GM21576 (cell line): ENCODE measurements around the gene ARHGAP10.

Experiments used
- ATAC-seq: cut with Tn5 transposase; IDR thresholded peaks from one replicate; pipeline ENCODE4 v1.9.1; 2021; ENCODE audit warnings: mild to moderate bottlenecking, moderate library complexity; ENCODE audit not compliant: unreplicated experiment

Gene ARHGAP10

GRCh38 chr4:147824316-147824715, 92.4 kb downstream of the ARHGAP10 start:
- ATAC-seq = no peak

- ATAC-seq = no peak
These were observed 93.0 kb downstream of the ARHGAP10 start for GRCh38 chr4:147824884-147825283.

- no peak for ATAC-seq
These were observed 93.8 kb downstream of the ARHGAP10 start for GRCh38 chr4:147825451-147826287.

GRCh38 chr4:147826288-147826646, 94.4 kb downstream of the ARHGAP10 start:
- no peak for ATAC-seq

GRCh38 chr4:147828331-147828905, 96.5 kb downstream of the ARHGAP10 start:
- no peak for ATAC-seq

GRCh38 chr4:147829401-147830101, 97.7 kb downstream of the ARHGAP10 start:
- ATAC-seq = no peak

- ATAC-seq = no peak
These were observed 98.2 kb downstream of the ARHGAP10 start for GRCh38 chr4:147830102-147830463.

- no peak for ATAC-seq
These were observed 99.1 kb downstream of the ARHGAP10 start for GRCh38 chr4:147830987-147831386.

- ATAC-seq = no peak
These were observed 99.8 kb downstream of the ARHGAP10 start for GRCh38 chr4:147831551-147832171.

GRCh38 chr4:147833254-147833653, 101.4 kb downstream of the ARHGAP10 start:
- no peak for ATAC-seq

GRCh38 chr4:147833741-147834140, 101.9 kb downstream of the ARHGAP10 start:
- ATAC-seq = no peak

- no peak for ATAC-seq
These were observed 102.6 kb downstream of the ARHGAP10 start for GRCh38 chr4:147834480-147834879.

- no peak for ATAC-seq
These were observed 104.9 kb downstream of the ARHGAP10 start for GRCh38 chr4:147836807-147837206.

- ATAC-seq = no peak
These were observed 105.5 kb downstream of the ARHGAP10 start for GRCh38 chr4:147837435-147837834.

- ATAC-seq = no peak
These were observed 106.0 kb downstream of the ARHGAP10 start for GRCh38 chr4:147837854-147838253.

GRCh38 chr4:147839200-147839599, 107.3 kb downstream of the ARHGAP10 start:
- no peak for ATAC-seq

- ATAC-seq = no peak
These were observed 107.8 kb downstream of the ARHGAP10 start for GRCh38 chr4:147839663-147840062.

GRCh38 chr4:147840838-147841738, 109.2 kb downstream of the ARHGAP10 start:
- ATAC-seq = peak; percentile 60

- no peak for ATAC-seq
These were observed 110.7 kb downstream of the ARHGAP10 start for GRCh38 chr4:147842573-147842972.

GRCh38 chr4:147843162-147843561, 111.3 kb downstream of the ARHGAP10 start:
- ATAC-seq = no peak

GRCh38 chr4:147844781-147845180, 112.9 kb downstream of the ARHGAP10 start:
- no peak for ATAC-seq
